Esophagus (tissue), 2 donors: ENCODE measurements around the gene DEFB114. TPM values are rescaled to one million over a fixed set of nuclear protein-coding genes. Genes with fewer than 3 reads are reported as not detected.

Source experiments
- H3K27ac ChIP-seq, 2 donors: one replicate each; pipeline ENCODE4 v1.5.1; 2013; ENCODE audit warnings: low read depth in 2 of 2, mild to moderate bottlenecking in 2 of 2, inconsistent platforms in 1 of 2, low read length in 1 of 2, moderate library complexity in 1 of 2
- H3K27me3 ChIP-seq, 2 donors: one replicate each; pipeline ENCODE4 v1.6.1; 2013; ENCODE audit warnings: low read length in 2 of 2, control low read depth in 1 of 2, mild to moderate bottlenecking in 1 of 2; ENCODE audit not compliant: insufficient read depth in 2 of 2, control insufficient read depth in 1 of 2
- H3K36me3 ChIP-seq, 2 donors: one replicate each; pipeline ENCODE4 v1.6.1; 2013; ENCODE audit warnings: low read length in 1 of 2; ENCODE audit not compliant: control insufficient read depth in 2 of 2, insufficient read depth in 2 of 2
- H3K4me1 ChIP-seq, 2 donors: one replicate each; pipeline ENCODE4 v1.6.1; 2013; ENCODE audit warnings: low read length in 1 of 2; ENCODE audit not compliant: control insufficient read depth in 2 of 2, insufficient read depth in 2 of 2
- H3K4me3 ChIP-seq, 2 donors: one replicate each; pipeline ENCODE4 v1.5.1; 2013; ENCODE audit warnings: low read length in 2 of 2, mild to moderate bottlenecking in 2 of 2, low read depth in 1 of 2, moderate library complexity in 1 of 2
- H3K9me3 ChIP-seq, 2 donors: one replicate each; pipeline ENCODE4 v1.6.1; 2013; ENCODE audit warnings: mild to moderate bottlenecking in 2 of 2, low read depth in 1 of 2, low read length in 1 of 2, moderate library complexity in 1 of 2; ENCODE audit not compliant: control insufficient read depth in 2 of 2, insufficient read depth in 1 of 2
- WGBS, 2 donors: extraction: QIAGEN DNeasy Blood & Tissue Kit; methylation state at CpG; one replicate each; pipeline ENCODE4 v1.1.7; 2013; 5-methylcytosine and 5-hydroxymethylcytosine counted together
- polyA plus RNA-seq, 2 donors: library from polyadenylated mRNA; stranded (reverse); fragments of 200-250 nt; gene quantifications; one replicate each; pipeline ENCODE4 v1.2.3, GENCODE V29; 2013
- donor health status: healthy with polysubstance abuse.
- donor health status: Bipolar disorder and iron deficiency.

DEFB114 gene
- polyA plus RNA-seq, 2 donors, result not detected

DNA sequence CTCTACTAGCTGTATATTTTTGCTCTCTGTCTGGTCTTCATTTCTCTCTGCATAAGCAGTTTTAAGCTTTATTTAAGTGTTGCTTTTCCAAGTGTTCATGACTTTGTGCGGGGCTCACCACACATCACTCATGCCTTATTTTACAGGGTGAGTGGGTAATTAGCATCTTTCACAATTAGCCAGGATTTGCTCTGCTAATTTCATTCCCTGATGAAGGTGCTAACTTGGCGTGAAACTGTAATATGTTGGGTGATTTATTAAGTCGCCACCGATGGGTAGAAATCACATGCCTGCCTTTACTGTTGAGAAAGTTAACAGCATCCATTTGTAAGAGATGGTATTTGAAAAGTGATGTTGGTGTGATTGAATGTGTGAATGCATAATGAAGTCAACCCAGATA lies 44.7 kb downstream of the DEFB114 start:
- H3K4me3 ChIP-seq, result no peak overlapping the region
- no peaks in the 10 kb centered on the region for H3K36me3 ChIP-seq
- WGBS, 2 donors, result 68 to 76% methylated on average over 4 of the region's 4 CpGs
- H3K9me3 ChIP-seq, result no peaks in the 10 kb centered on the region
- no peak overlapping the region for H3K27ac ChIP-seq
- no peaks in the 10 kb centered on the region for H3K27me3 ChIP-seq
- no peaks in the 10 kb centered on the region for H3K4me1 ChIP-seq

DNA sequence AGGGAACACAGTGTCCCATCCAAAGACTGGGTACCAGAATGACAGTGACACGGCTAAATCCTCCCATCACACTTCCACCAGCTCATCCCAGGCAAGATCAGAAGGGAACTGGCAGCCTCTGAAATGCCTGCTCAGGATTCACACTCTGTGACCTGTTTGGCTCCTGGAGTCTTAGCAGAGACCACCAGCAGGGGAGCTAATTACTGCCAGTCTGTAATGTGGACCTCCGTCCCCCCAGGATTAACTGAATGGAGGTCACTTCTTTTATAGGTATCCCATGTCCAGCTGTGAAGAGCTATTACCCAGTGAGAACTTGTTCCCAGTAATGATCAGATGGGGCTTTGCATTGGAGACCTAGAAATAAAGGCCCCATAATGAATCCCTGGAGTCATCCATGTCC lies 45.2 kb downstream of the DEFB114 start:
- Histone ChIP-seq H3K4me3 (no peak overlapping the region), H3K9me3 (no peaks in the 10 kb centered on the region), H3K27ac (no peak overlapping the region), H3K36me3 (no peaks in the 10 kb centered on the region), H3K27me3 (no peaks in the 10 kb centered on the region), H3K4me1 (no peaks in the 10 kb centered on the region)
- 69 to 73% methylated on average over 2 of the region's 2 CpGs for WGBS, 2 donors

DNA sequence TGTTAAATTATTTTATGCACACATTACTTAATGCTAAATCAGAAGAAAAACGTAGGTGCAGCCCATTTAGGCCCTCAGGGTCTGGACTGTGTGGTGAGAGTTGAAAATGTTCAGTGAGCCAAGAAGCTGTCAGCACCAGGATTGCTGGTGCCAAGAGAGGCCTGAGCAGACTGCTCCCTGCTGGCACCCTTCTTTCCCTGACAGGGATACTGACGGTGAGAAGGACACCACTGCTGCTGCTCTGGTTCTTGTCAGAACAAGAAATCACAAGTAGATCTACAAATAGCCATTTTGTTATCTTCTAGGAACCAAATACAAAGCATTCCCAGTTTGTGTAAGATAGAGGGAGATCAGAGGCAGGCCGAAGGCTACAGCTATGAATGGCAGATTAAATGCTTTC lies 48.9 kb downstream of the DEFB114 start:
- Histone ChIP-seq H3K27ac (no peak overlapping the region), H3K27me3 (no peaks in the 10 kb centered on the region), H3K4me3 (no peak overlapping the region), H3K36me3 (no peaks in the 10 kb centered on the region), H3K9me3 (no peaks in the 10 kb centered on the region), H3K4me1 (no peaks in the 10 kb centered on the region)
- 13 to 20% methylated on average over 3 of the region's 3 CpGs for WGBS, 2 donors

DNA sequence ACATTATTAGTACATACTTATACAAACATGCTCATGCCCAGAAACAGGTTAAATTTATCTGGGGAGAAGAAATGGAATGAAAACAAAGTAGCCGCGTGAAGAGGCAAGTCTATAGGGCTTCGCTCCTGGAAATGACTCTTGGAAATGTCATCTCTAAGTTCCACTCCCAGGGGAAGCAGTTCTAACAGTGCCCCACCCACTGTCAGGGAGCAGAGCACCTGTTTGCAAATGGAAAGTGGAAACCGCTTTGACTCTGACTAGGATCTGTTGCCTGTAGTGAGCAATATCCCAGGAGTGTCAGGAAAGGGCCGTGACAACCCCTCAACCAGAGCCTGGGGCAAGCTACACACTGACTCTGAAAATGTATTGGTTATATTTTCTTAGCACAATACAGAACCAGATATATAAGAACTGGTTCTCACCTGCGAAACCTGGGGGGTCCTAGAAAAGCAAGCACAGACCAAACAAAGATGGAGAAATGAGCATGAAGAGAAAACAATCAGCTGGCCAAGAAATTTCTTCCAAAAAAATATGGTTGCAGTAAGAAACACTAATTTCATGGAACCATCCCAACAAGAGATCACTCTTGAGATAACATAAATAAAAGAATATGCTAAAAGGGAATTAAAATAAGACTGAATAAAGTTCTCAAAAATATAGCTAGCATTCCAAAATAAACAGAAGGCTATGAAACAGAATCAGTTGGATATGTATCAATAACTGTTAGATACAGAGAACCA lies 50.2 kb downstream of the DEFB114 start:
- no peaks in the 10 kb centered on the region for H3K27me3 ChIP-seq
- H3K4me3 ChIP-seq, result no peak overlapping the region
- H3K36me3 ChIP-seq, result no peaks in the 10 kb centered on the region
- no peak overlapping the region for H3K27ac ChIP-seq
- no peaks in the 10 kb centered on the region for H3K9me3 ChIP-seq
- H3K4me1 ChIP-seq, result no peaks in the 10 kb centered on the region
- WGBS, 2 donors, result 44 to 48% methylated on average over 6 of the region's 6 CpGs

DNA sequence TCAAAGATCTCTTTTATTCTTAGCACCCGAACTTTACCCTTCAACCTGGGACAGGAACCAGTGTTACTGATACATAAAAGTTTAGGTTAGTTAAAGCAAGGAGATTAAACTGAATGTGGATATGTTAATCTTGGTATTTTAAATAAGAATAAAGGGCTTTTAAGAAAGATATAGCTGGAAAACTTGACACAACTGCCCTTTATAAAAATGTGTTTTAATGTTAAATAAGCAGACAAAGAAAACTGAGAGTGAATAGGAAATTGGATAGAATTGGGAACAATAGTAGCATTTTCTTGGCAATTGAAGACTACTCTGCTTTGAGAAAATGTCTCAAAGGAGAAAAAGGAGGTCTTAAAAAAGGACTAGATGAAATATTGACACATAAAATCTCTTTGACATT lies 51.8 kb downstream of the DEFB114 start:
- 67 to 88% methylated on average over 1 of the region's 1 CpG for WGBS, 2 donors
- Histone ChIP-seq H3K27me3 (no peaks in the 10 kb centered on the region), H3K4me1 (no peaks in the 10 kb centered on the region), H3K27ac (no peak overlapping the region), H3K4me3 (no peak overlapping the region), H3K9me3 (no peaks in the 10 kb centered on the region), H3K36me3 (no peaks in the 10 kb centered on the region)

DNA sequence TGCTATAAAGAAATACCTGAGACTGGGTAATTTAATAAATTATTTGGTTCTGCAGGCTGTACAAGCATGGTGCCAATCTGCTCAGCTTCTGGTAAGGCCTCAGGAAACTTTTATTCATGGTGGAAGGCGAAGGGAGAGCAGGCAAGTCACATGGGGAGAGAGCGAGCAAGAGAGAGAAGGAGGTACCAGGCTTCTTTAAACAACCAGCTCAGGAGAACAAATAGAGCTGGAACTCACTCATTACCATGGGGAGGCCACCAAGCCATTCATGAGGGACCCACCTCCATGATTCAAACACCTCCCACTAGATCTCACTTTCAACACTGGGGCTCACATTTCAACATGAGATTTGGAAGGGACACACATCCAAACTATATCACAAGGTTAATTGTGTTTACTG lies 52.7 kb downstream of the DEFB114 start:
- no peak overlapping the region for H3K4me3 ChIP-seq
- WGBS, 2 donors, result 77 to 85% methylated on average over 2 of the region's 2 CpGs
- H3K27ac ChIP-seq, result no peak overlapping the region
- H3K27me3 ChIP-seq, result no peaks in the 10 kb centered on the region
- H3K36me3 ChIP-seq, result no peaks in the 10 kb centered on the region
- no peaks in the 10 kb centered on the region for H3K9me3 ChIP-seq
- no peaks in the 10 kb centered on the region for H3K4me1 ChIP-seq

Other genes starting within 250 kb of the DEFB114 start
- 100 to 1,000 TPM; 144 to 176 TPM for gene CRISP3, start 219.8 kb downstream of the DEFB114 start, polyA plus RNA-seq
- not detected for gene PGK2, start 176.9 kb downstream of the DEFB114 start, polyA plus RNA-seq
- gene CRISP1, start 97.6 kb downstream of the DEFB114 start, polyA plus RNA-seq, result not detected
- gene DEFB113, start 5.5 kb upstream of the DEFB114 start, polyA plus RNA-seq, result not detected
- not detected for gene DEFB110, start 57.8 kb upstream of the DEFB114 start, polyA plus RNA-seq
- gene DEFB112, start 85.8 kb upstream of the DEFB114 start, polyA plus RNA-seq, result not detected